HG03045 (cell line): ENCODE results near the gene CFAP74.

Source experiments
- ATAC-seq: cut with Tn5 transposase; IDR thresholded peaks from one replicate; pipeline ENCODE4 v1.9.1; 2021; ENCODE audit warnings: mild to moderate bottlenecking, moderate library complexity; ENCODE audit not compliant: unreplicated experiment

The CFAP74 gene

DNA sequence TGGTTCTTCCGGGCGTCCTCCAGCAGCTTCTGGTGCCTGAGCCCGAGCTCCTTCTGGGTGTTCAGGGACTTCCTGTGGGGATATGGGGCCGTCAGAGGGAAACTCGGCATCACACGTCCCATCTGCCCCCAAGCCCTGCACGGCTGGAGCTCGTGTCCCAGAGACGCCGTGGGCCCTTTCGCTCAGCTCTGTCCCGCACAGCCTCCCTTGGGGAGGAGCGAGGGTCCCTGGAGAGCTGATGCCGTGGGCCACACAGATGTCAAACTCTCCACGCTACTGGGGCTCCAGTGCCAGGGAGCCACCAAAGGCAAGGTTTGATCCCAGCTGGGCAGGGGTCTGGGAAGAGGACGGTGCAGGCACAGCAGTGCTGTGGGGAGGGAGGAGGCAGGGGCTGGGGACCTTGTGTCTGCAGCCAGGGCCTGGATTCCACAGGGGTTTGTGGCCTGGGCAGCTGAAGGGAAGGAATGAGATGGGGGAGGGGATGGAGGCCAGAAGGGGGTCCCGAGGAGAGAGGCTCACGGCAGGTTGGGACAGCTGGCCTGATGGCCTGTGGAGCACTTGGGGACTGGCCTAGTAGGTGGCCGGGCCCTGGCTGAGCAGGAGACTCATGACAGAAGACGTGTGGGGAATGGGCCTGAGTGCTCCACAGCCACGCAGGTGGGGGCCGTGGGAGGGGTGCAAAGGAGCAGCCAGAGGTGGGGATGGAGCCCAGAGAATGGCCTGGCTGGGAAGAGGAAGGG is 30.4 kb downstream of the CFAP74 start:
- ATAC-seq: no peak

DNA sequence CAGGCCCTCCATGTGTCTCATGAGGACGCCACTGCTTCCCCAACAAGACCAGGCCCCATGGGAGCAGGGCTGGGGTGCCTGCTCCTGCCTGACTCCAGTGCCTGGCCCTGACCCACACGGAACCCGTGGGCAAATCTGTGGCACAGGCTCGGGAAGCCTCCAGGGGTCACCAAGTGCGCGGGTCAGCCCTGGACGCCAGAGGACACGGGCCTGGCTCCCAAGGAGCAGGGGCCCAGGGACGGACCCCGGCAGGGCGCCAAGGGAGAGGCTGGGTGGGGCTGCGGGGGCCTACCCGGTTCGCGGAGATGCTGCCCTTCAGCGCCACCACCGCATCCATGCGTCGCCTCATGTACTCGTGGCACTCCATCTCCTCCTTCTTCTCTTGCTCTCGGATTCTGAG is 31.9 kb downstream of the CFAP74 start:
- ATAC-seq: no peak

DNA sequence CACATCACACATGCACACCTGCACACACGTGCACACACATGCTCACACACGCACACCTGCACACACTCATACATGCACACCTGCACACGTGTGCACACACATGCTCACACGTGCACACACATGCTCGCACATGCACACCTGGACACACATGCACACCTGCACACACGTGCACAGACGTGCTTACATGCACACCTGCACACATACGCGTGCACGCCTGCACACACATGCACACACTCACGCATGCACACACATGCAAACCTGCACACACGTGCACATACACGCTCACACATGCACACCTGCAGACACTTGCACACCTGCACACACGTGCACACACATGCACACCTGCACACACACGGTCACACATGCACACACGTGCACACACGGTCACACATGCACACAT is 32.6 kb downstream of the CFAP74 start:
- ATAC-seq: no peak

DNA sequence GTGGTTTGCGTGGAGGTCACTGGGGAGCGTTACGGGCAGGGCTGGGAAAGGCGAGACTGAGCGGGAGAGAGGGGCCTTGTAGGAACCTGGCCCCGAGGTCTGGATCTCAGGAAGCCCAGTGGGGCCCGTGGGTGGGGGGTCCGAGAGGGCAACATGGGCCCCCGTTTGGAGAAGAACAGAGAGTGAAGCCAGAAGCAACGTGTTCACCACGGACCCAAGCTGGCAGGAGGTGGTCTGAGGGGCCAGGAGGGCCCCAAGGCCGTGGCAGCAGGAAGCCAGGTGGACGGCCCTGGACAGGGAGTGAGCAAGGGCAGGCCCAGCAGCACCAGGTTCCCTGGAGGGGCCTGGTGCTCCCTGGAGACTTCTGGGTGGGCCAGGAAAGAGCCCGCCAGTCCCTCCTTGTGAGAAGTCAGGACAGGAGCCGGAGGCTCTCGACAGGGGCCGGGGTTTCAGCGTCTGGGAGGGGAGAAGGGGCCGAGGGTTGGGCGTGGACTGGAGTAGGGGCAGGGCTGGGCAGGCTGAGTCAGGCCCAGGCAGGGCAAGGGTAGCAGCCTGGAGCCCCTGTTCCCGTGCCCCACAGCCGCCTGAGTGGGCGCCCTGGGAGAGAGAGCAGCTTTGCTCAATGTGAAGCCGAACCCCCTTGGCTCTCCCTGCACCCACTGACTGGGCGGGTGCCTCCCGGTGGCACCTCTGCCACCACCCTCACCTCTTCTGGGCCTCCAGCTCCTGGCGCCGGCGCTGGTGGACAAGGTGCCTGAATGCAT is 33.5 kb downstream of the CFAP74 start:
- ATAC-seq: no peak

DNA sequence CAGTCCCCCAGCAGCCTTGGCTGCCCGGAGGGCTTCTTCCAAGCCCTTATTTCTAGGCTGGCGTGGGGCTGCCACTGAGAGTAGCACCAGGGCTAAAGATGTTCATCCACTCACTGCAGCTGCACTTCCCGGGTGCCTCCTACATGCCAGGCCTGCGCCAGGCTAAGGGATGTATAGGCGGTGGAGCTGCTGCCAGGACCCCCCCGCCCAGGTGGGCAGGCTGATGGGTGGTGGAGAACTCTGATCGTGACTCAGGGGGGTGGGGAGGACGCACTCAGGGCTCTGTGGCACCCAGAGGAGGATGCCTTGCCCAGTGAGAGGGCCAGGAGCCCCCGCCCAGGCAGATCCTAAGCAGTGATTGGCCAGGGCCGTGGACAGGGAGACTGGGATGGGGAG is 34.1 kb downstream of the CFAP74 start:
- no peak for ATAC-seq

DNA sequence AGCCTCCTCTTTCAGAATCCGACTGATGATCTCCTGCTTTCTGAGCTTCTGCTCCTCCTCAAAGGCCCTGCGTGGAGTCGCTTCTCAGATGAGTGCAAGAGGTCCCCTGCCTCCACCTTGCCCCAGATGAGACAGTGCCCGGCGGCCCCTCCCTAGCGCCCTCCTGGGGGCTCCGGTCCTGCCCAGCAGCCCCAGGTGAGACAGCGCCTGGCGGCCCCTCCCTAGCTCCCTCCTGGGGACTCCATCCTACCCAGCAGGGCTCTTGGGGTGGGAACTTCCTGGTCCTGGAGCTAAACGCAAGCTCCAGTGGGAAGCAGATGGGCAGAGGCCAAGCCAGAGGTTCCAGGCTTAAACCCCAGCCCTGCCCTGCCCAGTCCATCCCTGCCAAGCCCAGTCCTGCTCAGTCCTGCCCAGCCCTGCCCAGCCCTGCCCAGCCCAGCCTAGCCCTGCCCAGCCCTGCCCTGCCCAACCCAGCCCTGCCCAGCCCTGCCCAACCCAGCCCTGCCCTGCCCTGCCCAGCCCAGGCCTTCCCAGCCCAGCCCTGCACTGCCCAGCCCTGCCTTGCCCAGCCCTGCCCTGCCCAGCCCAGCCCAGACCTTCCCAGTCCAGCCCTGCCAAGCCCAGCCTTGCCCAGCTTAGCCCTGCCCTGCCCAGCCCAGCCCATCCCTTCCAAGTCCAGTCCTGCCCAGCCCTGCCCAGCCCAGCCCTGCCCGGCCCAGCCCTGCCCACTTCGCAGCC is 34.6 kb downstream of the CFAP74 start:
- no peak for ATAC-seq

DNA sequence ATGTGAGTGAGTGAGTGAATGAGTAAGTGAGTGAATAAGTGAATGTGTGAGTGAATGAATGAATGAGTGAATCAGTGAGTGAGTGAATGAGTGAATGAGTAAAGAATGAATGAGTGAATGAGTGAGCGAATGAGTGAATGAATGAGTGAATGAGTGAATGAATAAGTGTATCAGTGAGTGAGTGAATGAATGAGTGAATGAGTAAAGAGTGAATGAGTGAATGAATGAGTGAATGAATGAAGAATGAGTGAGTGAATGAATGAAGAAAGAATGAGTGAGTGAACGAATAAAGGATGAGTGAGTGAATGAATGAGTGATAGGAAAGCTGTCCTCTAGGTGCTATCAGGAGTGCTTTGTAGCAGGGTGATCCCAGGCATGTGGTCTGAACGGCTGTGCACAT is 35.7 kb downstream of the CFAP74 start:
- no peak for ATAC-seq

DNA sequence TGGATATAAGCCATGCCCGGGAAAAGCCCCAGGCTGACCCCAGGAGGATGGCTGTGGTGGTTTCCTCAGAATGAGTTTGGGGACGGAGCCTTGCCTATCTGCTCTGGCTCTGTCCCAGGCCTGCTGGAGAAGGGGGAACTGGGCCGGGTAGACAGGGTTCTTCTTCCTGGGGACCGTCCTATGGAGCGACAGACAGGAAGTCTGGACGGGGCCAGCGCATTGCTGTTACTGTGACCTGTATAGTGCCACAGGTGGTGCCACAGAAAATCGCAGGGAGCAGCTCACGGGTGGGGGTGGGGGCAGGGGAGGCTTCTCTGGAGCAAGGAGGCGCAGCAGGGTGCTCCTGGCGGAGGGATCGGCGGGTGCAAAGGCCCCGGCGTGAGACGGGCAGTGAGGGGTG is 36.4 kb downstream of the CFAP74 start:
- no peak for ATAC-seq

DNA sequence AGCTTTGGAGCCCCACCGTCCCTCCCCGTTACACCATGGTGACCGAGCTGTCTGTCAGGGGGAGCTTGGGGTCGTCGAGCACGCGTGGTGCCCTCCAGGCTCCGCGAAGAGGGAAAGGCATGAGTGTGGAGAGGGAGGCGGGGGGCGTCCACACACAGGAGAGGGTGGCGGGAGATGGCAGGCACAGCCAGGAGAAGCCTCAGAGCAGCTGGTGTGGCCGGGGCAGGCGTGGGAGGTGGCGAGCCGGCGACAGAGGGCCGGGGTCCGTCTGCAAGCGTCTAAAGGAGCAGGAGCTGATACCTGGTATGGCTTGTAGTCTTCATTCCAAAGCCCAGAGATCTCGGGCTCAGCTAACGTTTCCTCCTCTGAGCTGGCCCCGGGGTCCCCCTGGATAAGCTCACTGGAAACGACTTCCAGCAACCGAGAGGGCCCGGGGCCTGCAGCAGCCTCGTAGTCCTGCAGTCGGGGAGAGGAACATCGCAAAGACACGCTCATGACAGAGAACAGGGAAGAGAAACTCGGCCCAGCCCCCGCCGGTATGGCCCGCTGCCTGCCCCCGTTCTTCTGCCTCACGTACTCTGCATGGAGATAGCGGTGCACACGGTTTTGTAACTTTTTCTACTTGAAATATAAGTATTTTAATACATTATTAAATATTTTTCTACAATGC is 37.4 kb downstream of the CFAP74 start:
- ATAC-seq: no peak

DNA sequence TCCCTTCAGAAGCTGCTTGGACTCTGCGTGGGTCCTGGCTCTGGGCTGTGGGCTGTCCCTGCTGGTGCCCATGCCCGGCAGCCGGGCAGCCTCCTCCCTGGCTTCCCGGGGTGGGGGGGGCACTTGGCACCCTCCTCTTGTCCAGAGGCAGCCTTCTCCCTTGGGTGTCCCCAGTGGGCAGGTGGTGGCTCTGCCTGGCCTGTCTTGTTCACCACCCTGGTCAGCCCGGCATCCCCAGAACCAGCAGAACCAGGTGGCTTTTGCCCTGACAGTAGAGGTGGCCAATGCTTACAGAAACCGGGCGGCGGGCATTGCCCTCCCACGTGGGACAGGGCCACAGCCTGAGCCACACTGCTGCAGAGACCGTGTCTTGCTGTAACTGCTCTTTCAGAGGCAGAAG is 38.0 kb downstream of the CFAP74 start:
- no peak for ATAC-seq

DNA sequence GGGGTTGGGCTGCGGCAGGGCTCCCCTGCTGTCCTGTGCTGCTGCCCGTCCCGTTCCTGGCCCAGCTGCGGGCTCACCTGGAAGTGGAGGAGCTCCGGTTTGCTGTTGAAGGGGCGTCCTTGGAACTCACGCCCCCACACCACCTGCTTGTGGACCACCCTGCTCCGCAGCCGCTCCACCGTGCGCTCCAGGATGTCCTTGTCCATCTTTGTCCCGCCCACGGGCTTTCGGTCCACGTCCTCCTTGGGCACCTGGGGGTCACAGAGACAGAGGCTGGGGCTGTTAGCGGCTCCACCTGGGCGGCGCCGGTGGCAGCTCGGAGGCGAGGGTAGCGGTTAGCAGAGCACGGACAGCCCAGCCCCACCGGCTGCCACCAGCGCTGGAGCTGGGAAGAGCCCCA is 38.8 kb downstream of the CFAP74 start:
- no peak for ATAC-seq

DNA sequence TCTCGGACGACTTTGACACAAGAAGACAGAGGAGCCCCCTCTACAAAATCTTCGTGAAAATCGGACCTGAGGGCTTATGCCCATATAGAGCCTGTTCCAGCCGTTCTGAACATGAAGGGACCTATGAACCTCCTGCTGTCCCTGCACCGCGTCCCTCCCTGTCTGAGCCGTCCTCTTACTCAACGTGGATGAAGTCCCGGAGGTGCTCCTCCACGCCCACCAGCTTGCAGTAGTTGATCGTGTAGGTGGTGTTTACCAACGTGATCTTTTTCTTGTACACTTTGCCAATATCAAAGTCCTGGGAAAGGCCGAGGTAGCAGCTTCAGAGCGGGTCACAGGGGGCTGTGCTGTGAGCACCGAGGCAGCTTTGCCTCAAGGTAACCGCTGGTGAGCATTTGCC is 40.0 kb downstream of the CFAP74 start:
- no peak for ATAC-seq

DNA sequence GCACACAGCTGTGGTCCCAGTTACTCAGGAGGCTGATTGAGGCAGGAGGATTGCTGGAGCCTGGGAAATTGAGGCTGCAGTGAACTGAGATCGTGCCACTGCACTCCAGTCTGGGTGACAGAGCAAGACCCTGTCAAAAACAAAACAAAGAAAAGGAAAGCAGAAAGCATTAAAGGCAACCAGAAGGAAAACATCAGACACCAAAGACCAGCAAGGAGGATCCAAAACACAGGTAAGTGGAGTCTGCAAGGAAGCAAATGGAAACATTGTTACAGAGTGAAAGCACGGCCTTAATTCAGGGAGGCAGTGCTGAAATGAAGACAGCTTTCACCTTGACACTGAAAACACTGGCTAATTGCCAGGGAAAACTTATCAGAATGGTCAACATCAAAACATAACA is 40.8 kb downstream of the CFAP74 start:
- no peak for ATAC-seq

DNA sequence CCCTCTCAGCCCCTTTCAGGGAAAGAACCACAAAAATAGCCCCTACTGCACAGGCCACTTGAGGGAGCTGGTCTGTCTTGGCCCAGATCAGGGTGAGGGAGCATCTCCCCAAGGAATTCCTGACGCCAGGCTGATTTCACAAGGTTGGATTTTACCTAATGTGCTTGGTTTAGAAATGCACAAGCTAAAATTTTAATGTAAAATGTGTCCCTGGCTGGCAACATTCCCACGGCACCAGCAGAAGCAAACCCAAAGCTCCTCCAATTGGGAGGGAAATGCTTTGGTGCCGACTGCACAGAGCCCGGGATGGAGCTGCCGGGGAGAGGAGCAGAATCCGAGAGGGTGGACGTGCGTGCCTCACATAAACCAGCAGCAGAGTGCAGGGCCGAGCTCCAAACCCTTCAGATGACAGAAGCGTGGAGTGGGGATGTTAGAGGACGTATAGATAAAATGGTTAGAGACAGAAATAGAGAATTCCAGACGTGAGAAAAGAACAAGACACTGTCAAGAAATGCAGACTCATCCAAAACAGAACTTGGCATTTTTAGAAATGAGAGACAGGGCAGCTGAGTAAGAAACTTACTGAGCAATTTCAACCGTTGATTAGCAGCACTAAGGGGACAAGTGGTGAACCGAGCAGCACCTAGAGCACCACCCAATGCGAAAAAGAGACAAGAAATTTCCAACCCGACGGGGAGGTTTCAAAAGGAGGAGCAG is 42.9 kb downstream of the CFAP74 start:
- ATAC-seq: no peak

DNA sequence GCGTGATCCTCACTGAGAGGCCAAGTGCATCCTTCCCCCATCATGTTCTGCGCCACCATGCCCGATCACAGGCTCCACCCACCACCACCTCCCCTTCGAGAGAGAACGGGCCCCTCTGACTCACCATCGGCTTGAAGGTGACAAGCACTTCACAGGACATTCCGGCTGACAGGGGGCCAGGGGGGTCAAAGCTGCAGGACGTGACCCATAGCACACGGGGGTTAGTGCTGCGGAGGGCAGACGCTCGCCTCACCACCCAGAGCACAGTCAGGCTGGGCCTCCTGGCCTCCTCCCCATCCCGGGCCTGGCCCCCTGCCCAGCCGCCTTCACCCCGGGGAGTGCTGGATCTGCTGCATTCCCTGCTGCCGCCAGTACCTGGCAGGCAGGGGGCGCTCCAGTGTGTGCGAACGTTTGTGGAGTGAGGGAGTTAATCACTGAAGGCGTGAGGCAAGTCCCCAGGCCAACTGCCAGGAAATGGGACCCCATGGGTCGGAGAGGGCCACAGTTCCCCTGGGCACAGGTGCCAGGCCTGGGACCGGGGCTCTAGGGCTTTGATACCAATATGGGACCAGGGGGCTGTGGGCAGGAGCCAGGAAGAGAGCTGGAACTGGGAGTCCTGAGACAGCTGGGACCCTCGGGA is 43.6 kb downstream of the CFAP74 start:
- ATAC-seq: no peak

DNA sequence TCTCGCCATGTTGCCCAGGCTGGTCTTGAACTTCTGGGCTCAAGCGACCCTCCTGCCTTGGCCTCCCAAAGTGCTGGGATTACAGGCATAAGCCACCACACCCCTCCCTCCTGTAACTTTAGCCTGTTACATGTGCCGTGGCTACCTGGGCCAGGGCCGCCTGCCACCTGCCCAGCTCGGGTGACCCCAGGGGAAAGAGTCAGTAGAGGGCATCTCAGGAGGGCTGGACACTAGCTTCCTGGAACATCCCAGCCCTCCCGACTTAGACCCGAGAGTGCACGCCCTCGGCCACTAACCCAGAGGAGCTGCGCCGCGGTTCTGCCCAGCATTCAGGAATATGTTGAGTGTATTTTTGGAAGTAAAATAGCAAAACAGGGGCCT is 44.1 kb downstream of the CFAP74 start:
- ATAC-seq: no peak

DNA sequence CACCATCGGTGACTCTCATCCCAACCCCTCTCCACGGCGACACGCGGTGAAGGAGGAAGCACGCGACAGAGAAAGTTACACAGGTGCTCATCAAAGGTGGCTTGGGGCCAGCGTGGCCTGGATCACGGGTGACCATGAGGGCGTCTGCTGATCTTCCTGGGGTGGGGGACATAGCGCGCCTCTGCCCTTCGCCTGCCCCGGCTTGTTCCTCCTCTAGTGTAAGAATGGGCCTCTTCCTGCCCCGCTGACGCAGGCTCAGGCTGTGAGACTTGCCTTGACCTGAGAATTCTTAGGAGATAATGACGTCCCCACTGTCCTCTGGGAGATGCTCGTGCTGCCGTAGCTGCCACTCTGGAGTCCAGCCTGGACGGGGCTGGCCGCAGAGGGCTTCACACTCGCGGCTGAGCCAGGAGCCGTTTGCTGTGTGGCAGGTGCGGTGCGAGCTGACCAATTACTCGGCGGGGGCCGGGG is 45.5 kb downstream of the CFAP74 start:
- no peak for ATAC-seq

DNA sequence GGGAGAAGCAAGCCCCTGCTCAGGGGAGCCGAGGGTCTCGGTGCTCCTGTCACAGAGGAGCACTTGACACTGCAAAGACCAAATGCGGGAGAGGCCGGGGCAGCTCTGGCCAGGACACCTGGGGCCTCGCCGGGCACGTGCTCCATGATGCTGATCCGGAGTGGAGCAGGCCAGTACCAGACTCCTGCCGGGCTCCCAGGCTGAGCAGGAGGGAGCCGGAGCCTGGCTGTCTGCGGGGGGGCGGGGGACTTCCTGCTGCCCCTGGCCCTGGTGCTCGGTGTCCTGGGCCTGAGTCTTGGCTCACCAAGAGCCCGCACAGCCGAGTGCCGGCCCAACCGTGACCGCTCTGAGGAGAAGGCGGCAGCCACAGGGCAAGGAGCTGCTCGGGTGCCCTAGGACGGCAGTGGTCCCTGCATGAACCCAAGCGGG is 46.0 kb downstream of the CFAP74 start:
- no peak for ATAC-seq

DNA sequence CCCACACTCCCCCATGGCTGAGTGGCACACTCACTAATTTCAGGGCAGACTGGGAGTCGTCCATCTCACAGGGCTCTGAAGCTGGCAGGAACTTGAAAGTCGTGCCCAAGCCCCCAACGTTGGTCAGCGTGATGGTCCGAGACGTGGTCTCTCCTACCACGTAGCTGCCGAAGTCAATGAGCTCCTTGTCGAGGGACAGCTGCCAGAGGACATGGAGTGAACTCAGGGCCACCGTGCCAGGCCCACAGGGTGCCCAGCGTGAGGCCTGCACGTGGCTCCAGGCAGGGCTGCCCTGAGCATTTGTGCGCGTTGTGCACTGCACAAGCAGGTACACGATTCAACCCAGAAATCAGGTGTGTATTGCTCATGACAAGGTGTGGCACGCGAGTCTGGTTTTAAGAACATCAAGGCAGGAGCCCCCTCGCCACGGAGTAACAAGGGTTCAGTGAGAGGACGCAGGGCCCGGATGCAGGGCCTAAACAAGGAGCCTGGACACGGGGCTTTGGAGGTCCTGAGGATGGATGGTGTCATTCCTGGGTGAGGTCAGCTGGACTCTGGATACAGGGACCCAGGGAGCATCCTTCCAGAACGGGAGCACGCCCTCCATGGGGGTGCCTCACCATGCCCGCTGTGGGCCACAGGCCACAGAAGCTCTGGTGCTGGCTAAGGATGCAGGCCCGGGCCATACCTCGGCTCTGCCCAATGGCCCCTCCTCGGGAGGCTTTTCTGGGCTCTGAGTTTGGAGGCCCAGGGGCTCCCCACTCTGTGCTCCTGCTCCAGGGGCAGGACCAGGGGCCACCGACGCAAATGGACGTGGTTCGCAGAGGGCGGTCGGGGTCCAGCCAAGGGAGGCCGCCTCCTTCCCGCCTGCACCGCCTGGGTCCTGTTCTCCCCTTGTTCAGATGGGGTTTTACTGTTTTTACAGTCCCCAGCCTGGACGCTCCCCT is 46.7 kb downstream of the CFAP74 start:
- ATAC-seq: no peak
